SK-N-SH treated with all-trans-retinoic acid at 6 μM for 48 hours (cell line): ENCODE results near the gene A1BG.

Experiments used
- ARNTL ChIP-seq: fragments of 450-650 bp; formaldehyde crosslinking; IDR thresholded peaks from 2 replicates; pipeline ENCODE4 v1.5.0; 2020; ENCODE audit warnings: low read depth, mild to moderate bottlenecking, moderate library complexity, borderline replicate concordance
- CSRNP3 ChIP-seq: fragments of 250-450 bp; sonication (Bioruptor Pico); IDR thresholded peaks from 2 replicates; pipeline ENCODE4 v1.5.1; 2021; ENCODE audit warnings: mild to moderate bottlenecking, moderate library complexity
- RARB ChIP-seq: fragments of 250-450 bp; sonication (Bioruptor Pico); IDR thresholded peaks from 2 replicates; pipeline ENCODE4 v1.8.0; 2021; ENCODE audit warnings: mild to moderate bottlenecking, moderate library complexity
- TF ChIP-seq, protein P1 (sequence below): fragments of 250-450 bp; sonication (Bioruptor Pico); IDR thresholded peaks from 2 replicates; pipeline ENCODE4 v1.5.0; 2020; ENCODE audit warnings: mild to moderate bottlenecking, moderate library complexity
- TF ChIP-seq, protein P2 (sequence below): fragments of 250-450 bp; sonication (Bioruptor Pico); IDR thresholded peaks from 2 replicates; pipeline ENCODE4 v1.8.0; 2020; ENCODE audit warnings: mild to moderate bottlenecking, moderate library complexity, borderline replicate concordance

- TF ChIP-seq, protein P1, sequence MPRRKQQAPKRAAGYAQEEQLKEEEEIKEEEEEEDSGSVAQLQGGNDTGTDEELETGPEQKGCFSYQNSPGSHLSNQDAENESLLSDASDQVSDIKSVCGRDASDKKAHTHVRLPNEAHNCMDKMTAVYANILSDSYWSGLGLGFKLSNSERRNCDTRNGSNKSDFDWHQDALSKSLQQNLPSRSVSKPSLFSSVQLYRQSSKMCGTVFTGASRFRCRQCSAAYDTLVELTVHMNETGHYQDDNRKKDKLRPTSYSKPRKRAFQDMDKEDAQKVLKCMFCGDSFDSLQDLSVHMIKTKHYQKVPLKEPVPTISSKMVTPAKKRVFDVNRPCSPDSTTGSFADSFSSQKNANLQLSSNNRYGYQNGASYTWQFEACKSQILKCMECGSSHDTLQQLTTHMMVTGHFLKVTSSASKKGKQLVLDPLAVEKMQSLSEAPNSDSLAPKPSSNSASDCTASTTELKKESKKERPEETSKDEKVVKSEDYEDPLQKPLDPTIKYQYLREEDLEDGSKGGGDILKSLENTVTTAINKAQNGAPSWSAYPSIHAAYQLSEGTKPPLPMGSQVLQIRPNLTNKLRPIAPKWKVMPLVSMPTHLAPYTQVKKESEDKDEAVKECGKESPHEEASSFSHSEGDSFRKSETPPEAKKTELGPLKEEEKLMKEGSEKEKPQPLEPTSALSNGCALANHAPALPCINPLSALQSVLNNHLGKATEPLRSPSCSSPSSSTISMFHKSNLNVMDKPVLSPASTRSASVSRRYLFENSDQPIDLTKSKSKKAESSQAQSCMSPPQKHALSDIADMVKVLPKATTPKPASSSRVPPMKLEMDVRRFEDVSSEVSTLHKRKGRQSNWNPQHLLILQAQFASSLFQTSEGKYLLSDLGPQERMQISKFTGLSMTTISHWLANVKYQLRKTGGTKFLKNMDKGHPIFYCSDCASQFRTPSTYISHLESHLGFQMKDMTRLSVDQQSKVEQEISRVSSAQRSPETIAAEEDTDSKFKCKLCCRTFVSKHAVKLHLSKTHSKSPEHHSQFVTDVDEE, result no peak
- TF ChIP-seq ARNTL (no peak), RARB (CRISPR knock-in tag) (no peak), CSRNP3 (CRISPR knock-in tag) (no peak)
- TF ChIP-seq, protein P2, sequence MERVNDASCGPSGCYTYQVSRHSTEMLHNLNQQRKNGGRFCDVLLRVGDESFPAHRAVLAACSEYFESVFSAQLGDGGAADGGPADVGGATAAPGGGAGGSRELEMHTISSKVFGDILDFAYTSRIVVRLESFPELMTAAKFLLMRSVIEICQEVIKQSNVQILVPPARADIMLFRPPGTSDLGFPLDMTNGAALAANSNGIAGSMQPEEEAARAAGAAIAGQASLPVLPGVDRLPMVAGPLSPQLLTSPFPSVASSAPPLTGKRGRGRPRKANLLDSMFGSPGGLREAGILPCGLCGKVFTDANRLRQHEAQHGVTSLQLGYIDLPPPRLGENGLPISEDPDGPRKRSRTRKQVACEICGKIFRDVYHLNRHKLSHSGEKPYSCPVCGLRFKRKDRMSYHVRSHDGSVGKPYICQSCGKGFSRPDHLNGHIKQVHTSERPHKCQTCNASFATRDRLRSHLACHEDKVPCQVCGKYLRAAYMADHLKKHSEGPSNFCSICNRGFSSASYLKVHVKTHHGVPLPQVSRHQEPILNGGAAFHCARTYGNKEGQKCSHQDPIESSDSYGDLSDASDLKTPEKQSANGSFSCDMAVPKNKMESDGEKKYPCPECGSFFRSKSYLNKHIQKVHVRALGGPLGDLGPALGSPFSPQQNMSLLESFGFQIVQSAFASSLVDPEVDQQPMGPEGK, result no peak
Measured at GRCh38 chr19:58338825-58339558, 14.3 kb downstream of the A1BG start.
